ENCODE data around the gene ZNF48.

DNA sequence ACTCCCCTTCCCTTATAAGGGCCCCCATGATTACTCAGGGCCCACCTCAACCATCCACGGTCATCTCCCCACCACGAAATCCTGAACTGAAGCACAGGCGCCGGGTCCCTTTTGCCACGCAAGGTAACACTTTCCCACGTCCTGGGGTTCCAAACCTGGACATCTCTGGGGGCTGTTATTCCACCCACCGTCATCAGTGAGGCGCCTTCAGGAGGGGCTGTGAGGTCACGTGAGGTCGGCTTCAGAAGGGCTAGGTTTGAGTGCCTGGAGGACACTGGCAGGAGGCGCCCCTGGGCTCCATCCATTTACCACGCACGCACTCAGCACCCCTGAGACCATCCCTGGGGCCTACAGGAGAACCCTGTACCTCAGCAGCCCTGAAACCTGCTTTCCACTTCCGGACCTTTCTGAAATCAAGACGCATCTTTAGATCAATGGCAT, 44.2 kb upstream of the ZNF48 start:
- no peak for TF ChIP-seq POLR2A (IDR thresholded peaks at IDR 0.05)
- no peak for TF ChIP-seq CTCF (IDR thresholded peaks at IDR 0.05)

All from esophagus squamous epithelium (tissue), 4 donors.